Testis (tissue), 2 donors: ENCODE data around the gene ZNF26.

ENCODE experiments used
- POLR2A ChIP-seq: fragments of 450-650 bp; IDR thresholded peaks from one replicate; pipeline ENCODE4 v1.6.1; 2017; ENCODE audit warnings: antibody characterized with exemption, mild to moderate bottlenecking, moderate library complexity
- TF ChIP-seq, protein P1 (sequence below), 3 experiments: fragments of 450-650 bp in 2 of 3; fragments of 200-600 bp in 1 of 3; sonication (generic) in 1 of 3; IDR thresholded peaks; one replicate each; pipeline ENCODE4 v1.5.1; 2016 to 2019; ENCODE audit warnings: antibody characterized with exemption in 3 of 3, mild to moderate bottlenecking in 2 of 3, moderate library complexity in 1 of 3

- no peak for TF ChIP-seq POLR2A
- TF ChIP-seq, protein P1, sequence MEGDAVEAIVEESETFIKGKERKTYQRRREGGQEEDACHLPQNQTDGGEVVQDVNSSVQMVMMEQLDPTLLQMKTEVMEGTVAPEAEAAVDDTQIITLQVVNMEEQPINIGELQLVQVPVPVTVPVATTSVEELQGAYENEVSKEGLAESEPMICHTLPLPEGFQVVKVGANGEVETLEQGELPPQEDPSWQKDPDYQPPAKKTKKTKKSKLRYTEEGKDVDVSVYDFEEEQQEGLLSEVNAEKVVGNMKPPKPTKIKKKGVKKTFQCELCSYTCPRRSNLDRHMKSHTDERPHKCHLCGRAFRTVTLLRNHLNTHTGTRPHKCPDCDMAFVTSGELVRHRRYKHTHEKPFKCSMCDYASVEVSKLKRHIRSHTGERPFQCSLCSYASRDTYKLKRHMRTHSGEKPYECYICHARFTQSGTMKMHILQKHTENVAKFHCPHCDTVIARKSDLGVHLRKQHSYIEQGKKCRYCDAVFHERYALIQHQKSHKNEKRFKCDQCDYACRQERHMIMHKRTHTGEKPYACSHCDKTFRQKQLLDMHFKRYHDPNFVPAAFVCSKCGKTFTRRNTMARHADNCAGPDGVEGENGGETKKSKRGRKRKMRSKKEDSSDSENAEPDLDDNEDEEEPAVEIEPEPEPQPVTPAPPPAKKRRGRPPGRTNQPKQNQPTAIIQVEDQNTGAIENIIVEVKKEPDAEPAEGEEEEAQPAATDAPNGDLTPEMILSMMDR (IDR thresholded peaks at IDR 0.05), result no peak
These were observed 33.1 kb upstream of the ZNF26 start for GRCh38 chr12:132953163-132953425.
